Fibroblast of villous mesenchyme (primary cell): ENCODE measurements around the gene PRICKLE2. TPM values are rescaled to one million over a fixed set of nuclear protein-coding genes. Genes with fewer than 3 reads are reported as not detected.

ENCODE experiments used
- DNase-seq: peaks from one replicate; pipeline ENCODE4 v3.0.0-alpha.2; 2010; ENCODE audit warnings: low read depth
- H3K4me3 ChIP-seq: 2 replicates; pipeline ENCODE4 v1.5.1; 2011; ENCODE audit warnings: low read depth, mild to moderate bottlenecking, low read length
- CTCF ChIP-seq: IDR thresholded peaks from 2 replicates; pipeline ENCODE4 v1.5.1; 2012; ENCODE audit warnings: low read depth, mild to moderate bottlenecking, low read length; ENCODE audit not compliant: insufficient read depth
- total RNA-seq: library from RNA; depleted of rRNA; stranded (reverse); fragments of >200 nt; gene quantifications from 2 replicates; pipeline ENCODE4 v1.2.3, GENCODE V29; 2012

Gene PRICKLE2
- total RNA-seq, 1 donor = 36.3 TPM

- TF ChIP-seq CTCF = no peak
- DNase-seq = no peak
These were observed 14.6 kb upstream of the PRICKLE2 start for GRCh38 chr3:64239841-64240240.

GRCh38 chr3:64238971-64239667 lies 13.9 kb upstream of the PRICKLE2 start:
- no peak for TF ChIP-seq CTCF
- H3K4me3 ChIP-seq = no peak overlapping the region
- peak; percentile 96 for DNase-seq

More at GRCh38 chr3:64239841-64240240, 14.6 kb upstream of the PRICKLE2 start:
- no peak overlapping the region for H3K4me3 ChIP-seq

GRCh38 chr3:64237083-64237482 lies 11.8 kb upstream of the PRICKLE2 start:
- TF ChIP-seq CTCF = no peak
- DNase-seq = no peak
- no peak overlapping the region for H3K4me3 ChIP-seq

- no peak for TF ChIP-seq CTCF
- no peak overlapping the region for H3K4me3 ChIP-seq
- DNase-seq = no peak
These were observed 10.3 kb upstream of the PRICKLE2 start for GRCh38 chr3:64235605-64236004.

DNA sequence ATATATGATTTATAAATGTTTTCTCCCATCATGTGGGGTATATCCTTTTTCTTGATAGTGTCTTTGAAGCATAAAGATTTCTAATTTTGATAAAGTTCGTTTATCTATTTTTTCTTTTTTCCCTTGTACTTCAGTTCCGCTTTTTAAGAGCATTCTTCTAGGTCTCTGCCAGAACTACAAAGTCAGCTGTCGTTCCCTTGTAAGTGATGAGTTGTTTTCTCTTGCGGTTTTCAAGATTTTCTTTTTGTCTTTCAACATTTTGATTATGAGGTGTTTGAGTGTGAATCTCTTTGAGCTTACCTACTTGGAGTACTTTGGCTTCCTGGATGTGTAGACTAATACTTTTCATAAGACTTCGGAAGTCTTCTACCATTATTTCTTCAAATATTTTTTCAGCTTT lies 9.3 kb upstream of the PRICKLE2 start:
- no peak for DNase-seq
- TF ChIP-seq CTCF = no peak
- H3K4me3 ChIP-seq = no peak overlapping the region

DNA sequence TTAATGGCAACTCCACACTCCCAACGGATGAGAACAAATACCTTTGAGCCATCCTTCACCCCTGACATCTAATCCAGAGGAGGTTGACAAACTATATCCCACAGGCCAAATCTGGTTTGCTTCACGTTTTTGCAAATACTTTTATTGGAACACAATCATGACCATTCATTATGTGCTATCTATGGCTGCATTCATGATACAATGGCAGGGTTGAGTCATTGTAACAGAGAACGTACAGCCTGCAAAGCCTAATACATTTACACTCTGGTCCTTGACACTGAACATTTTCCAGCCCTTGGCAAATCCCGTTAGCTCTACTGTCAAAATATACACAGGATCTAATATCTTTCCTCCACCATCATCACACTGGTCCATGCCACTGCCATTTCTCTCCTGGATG lies 7.6 kb upstream of the PRICKLE2 start:
- no peak overlapping the region for H3K4me3 ChIP-seq
- no peak for DNase-seq
- TF ChIP-seq CTCF = no peak

DNA sequence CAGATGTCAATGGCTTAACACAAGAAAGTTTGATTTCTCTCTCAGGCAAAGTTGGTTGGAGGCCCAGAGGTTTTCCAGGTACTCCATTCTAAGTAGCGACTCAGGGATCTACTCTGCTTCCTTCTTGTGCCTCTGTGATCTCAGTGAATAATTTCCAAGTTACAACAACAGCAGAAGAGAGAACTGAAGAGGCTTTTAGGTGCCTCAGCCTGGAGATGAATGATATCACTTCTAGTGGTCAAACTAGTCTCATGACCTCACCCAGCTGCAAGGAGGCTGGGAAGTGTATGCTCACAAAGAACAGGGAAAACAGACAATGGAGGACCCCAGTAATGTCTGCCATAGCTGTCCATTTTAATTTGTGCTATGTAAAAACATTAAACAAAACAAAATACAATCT lies 4.6 kb upstream of the PRICKLE2 start:
- peak; percentile 51 for DNase-seq
- no peak overlapping the region for H3K4me3 ChIP-seq
- no peak for TF ChIP-seq CTCF
